Fibroblast of lung (primary cell): ENCODE measurements around the gene CFAP77.

Source experiments
- EZH2 ChIP-seq: IDR thresholded peaks from 2 replicates; pipeline ENCODE4 v1.5.1; 2012; ENCODE audit warnings: low read length, control low read depth, mild to moderate bottlenecking; ENCODE audit errors: missing control alignments
- TF ChIP-seq, protein P1 (sequence below), 2 donors: IDR thresholded peaks in 1 of 2; conservative IDR thresholded peaks in 1 of 2; 1 replicate in 1 of 2; 2 replicates in 1 of 2; pipeline ENCODE4 v1.5.1; 2011 to 2012; ENCODE audit warnings: low read length in 2 of 2, control low read depth in 1 of 2, inconsistent platforms in 1 of 2, low read depth in 1 of 2, mild to moderate bottlenecking in 1 of 2

GRCh38 chr9:132571806-132572600, 162.0 kb downstream of the CFAP77 start:
- TF ChIP-seq, protein P1, sequence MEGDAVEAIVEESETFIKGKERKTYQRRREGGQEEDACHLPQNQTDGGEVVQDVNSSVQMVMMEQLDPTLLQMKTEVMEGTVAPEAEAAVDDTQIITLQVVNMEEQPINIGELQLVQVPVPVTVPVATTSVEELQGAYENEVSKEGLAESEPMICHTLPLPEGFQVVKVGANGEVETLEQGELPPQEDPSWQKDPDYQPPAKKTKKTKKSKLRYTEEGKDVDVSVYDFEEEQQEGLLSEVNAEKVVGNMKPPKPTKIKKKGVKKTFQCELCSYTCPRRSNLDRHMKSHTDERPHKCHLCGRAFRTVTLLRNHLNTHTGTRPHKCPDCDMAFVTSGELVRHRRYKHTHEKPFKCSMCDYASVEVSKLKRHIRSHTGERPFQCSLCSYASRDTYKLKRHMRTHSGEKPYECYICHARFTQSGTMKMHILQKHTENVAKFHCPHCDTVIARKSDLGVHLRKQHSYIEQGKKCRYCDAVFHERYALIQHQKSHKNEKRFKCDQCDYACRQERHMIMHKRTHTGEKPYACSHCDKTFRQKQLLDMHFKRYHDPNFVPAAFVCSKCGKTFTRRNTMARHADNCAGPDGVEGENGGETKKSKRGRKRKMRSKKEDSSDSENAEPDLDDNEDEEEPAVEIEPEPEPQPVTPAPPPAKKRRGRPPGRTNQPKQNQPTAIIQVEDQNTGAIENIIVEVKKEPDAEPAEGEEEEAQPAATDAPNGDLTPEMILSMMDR (conservative IDR thresholded peaks at IDR 0.05 in 1 of 2, IDR thresholded peaks at IDR 0.05 in 1 of 2; ENCODE audit: low read depth in 1 of 2, low read length in 2 of 2): no peak
- TF ChIP-seq EZH2: no peak
